IMR-90 (cell line): ENCODE data around the gene MFAP3L. TPM values are rescaled to one million over a fixed set of nuclear protein-coding genes. Genes with fewer than 3 reads are reported as not detected.

Experiments
- ATAC-seq: fragments of 200-7000 bp; cut with Tn5 transposase; 2 replicates; pipeline ENCODE4 v1.9.1; 2020; ENCODE audit warnings: low read depth, mild to moderate bottlenecking, moderate library complexity
- BruUV-seq: library from RNA; stranded (reverse); fragments of 400-500 nt; replicated peaks from 2 replicates; lab custom pipeline; 2021; lab: Mats Ljungman, UMichigan
- CTCF ChIA-PET: fragments of 300-600 bp; formaldehyde crosslinking; extraction: SDS; loops from one replicate; lab custom pipeline; 2021; ENCODE audit warnings: antibody characterized with exemption; lab: Yijun Ruan, JAX
- POLR2A ChIA-PET: fragments of 300-600 bp; sonication (Branson Sonifier 250); formaldehyde crosslinking; loops from one replicate; lab custom pipeline; 2022; ENCODE audit warnings: antibody characterized with exemption; ENCODE audit not compliant: unreplicated experiment; lab: Charles Lee
- DNase-seq: peaks from one replicate; pipeline ENCODE4 v3.0.0; 2013
- H2AFZ ChIP-seq: replicated peaks from 2 replicates; pipeline ENCODE3; 2013; ENCODE audit warnings: low read length, mild to moderate bottlenecking; ENCODE audit not compliant: poor library complexity
- H2AK5ac ChIP-seq: 2 replicates; pipeline ENCODE4 v1.6.1; 2013; ENCODE audit warnings: low read depth, low read length, inconsistent platforms
- H2AK9ac ChIP-seq: replicated peaks from 2 replicates; pipeline ENCODE3; 2013; ENCODE audit warnings: mild to moderate bottlenecking, low read depth, low read length, moderate library complexity; ENCODE audit not compliant: poor library complexity
- H2BK120ac ChIP-seq: 2 replicates; pipeline ENCODE4 v1.6.1; 2013; ENCODE audit warnings: low read depth, low read length, inconsistent platforms
- H2BK15ac ChIP-seq: 3 replicates; pipeline ENCODE4 v1.6.1; 2013; ENCODE audit warnings: low read depth, low read length, inconsistent platforms
- H2BK20ac ChIP-seq: 2 replicates; pipeline ENCODE4 v1.6.1; 2013; ENCODE audit warnings: low read depth, mild to moderate bottlenecking, inconsistent platforms, low read length, moderate library complexity
- H2BK5ac ChIP-seq: 2 replicates; pipeline ENCODE4 v1.6.1; 2013; ENCODE audit warnings: mild to moderate bottlenecking, low read depth, low read length, inconsistent platforms; ENCODE audit not compliant: poor library complexity, severe bottlenecking
- H3K14ac ChIP-seq: replicated peaks from 2 replicates; pipeline ENCODE4 v1.6.1; 2013; ENCODE audit warnings: low read depth, low read length, inconsistent platforms
- H3K18ac ChIP-seq: 2 replicates; pipeline ENCODE4 v1.6.1; 2013; ENCODE audit warnings: low read depth, low read length, control low read depth
- H3K23ac ChIP-seq: 2 replicates; pipeline ENCODE4 v1.6.1; 2013; ENCODE audit warnings: low read depth, low read length, inconsistent platforms
- H3K27ac ChIP-seq: 2 replicates; pipeline ENCODE4 v1.5.1; 2013; ENCODE audit warnings: mild to moderate bottlenecking, control low read depth, low read length; ENCODE audit not compliant: insufficient read depth
- H3K27me3 ChIP-seq: 2 replicates; pipeline ENCODE4 v1.6.1; 2013; ENCODE audit warnings: low read length; ENCODE audit not compliant: control insufficient read depth, insufficient read depth
- H3K36me3 ChIP-seq: 2 replicates; pipeline ENCODE4 v1.6.1; 2013; ENCODE audit warnings: low read length, mixed read lengths; ENCODE audit not compliant: control insufficient read depth, insufficient read depth
- H3K4ac ChIP-seq: 2 replicates; pipeline ENCODE4 v1.6.1; 2013; ENCODE audit warnings: low read depth, low read length, inconsistent platforms
- H3K4me1 ChIP-seq: 2 replicates; pipeline ENCODE4 v1.6.1; 2013; ENCODE audit warnings: low read length, mixed read lengths; ENCODE audit not compliant: control insufficient read depth, insufficient read depth
- H3K4me2 ChIP-seq: 2 replicates; pipeline ENCODE4 v1.6.1; 2013; ENCODE audit warnings: low read depth, mild to moderate bottlenecking, control low read depth, low read length, moderate library complexity
- H3K4me3 ChIP-seq: 2 replicates; pipeline ENCODE4 v1.5.1; 2013; ENCODE audit warnings: low read depth, mild to moderate bottlenecking, control low read depth, low read length, moderate library complexity; ENCODE audit not compliant: insufficient read depth
- H3K56ac ChIP-seq: 2 replicates; pipeline ENCODE4 v1.6.1; 2013; ENCODE audit warnings: low read length, inconsistent platforms; ENCODE audit not compliant: insufficient read depth; ENCODE audit errors: extremely low read depth
- H3K79me1 ChIP-seq, 2 experiments: 2 replicates each; pipeline ENCODE4 v1.6.1; 2013; ENCODE audit warnings: low read length in 2 of 2, inconsistent platforms in 1 of 2, low read depth in 1 of 2
- H3K9ac ChIP-seq: 2 replicates; pipeline ENCODE4 v1.6.1; 2013; ENCODE audit warnings: low read depth, low read length, control low read depth
- H3K9me1 ChIP-seq: 2 replicates; pipeline ENCODE4 v1.6.1; 2013; ENCODE audit warnings: low read length, inconsistent platforms; ENCODE audit not compliant: insufficient read depth
- H3K9me3 ChIP-seq: 2 replicates; pipeline ENCODE4 v1.6.1; 2013; ENCODE audit warnings: low read length; ENCODE audit not compliant: control insufficient read depth, insufficient read depth
- H4K20me1 ChIP-seq: 2 replicates; pipeline ENCODE4 v1.6.1; 2013; ENCODE audit warnings: low read length, inconsistent platforms; ENCODE audit not compliant: insufficient read depth
- H4K5ac ChIP-seq: 2 replicates; pipeline ENCODE4 v1.6.1; 2013; ENCODE audit warnings: mild to moderate bottlenecking, low read depth, low read length, control low read depth
- H4K8ac ChIP-seq, 2 experiments: 2 replicates each; pipeline ENCODE4 v1.6.1; 2013; ENCODE audit warnings: low read depth in 2 of 2, low read length in 2 of 2, control low read depth in 1 of 2, inconsistent platforms in 1 of 2
- H4K91ac ChIP-seq: 2 replicates; pipeline ENCODE4 v1.6.1; 2013; ENCODE audit warnings: low read depth, low read length, inconsistent platforms; ENCODE audit not compliant: insufficient read depth
- BHLHE40 ChIP-seq: fragments of 150-350 bp; IDR thresholded peaks from 2 replicates; pipeline ENCODE4 v1.6.1; 2016; ENCODE audit warnings: mild to moderate bottlenecking, low read depth, low read length
- CEBPB ChIP-seq: IDR thresholded peaks from 2 replicates; pipeline ENCODE4 v1.6.1; 2012; ENCODE audit warnings: low read depth, low read length, improper control_type of control experiment
- CHD1 ChIP-seq: IDR thresholded peaks from 2 replicates; pipeline ENCODE4 v1.6.1; 2012; ENCODE audit warnings: low read depth, low read length, improper control_type of control experiment
- MAZ ChIP-seq: IDR thresholded peaks from 2 replicates; pipeline ENCODE4 v1.6.1; 2012; ENCODE audit warnings: low read depth, mild to moderate bottlenecking, low read length, improper control_type of control experiment, moderate library complexity, borderline replicate concordance
- NFE2L2 ChIP-seq: fragments of 150-350 bp; IDR thresholded peaks from 2 replicates; pipeline ENCODE4 v1.6.1; 2016; ENCODE audit warnings: low read depth, mild to moderate bottlenecking, low read length
- RAD21 ChIP-seq: IDR thresholded peaks from 2 replicates; pipeline ENCODE4 v1.6.1; 2012; ENCODE audit warnings: low read length, improper control_type of control experiment
- SMC3 ChIP-seq: fragments of 150-350 bp; IDR thresholded peaks from 2 replicates; pipeline ENCODE4 v1.6.1; 2016; ENCODE audit warnings: low read depth, mild to moderate bottlenecking, antibody characterized with exemption, low read length, moderate library complexity
- WGBS, 2 experiments: methylation state at CpG; one replicate each; pipeline versions ENCODE4 v1.1.5 to v1.1.7; 2013; ENCODE audit warnings: missing lambda C conversion rate in 2 of 2; ENCODE audit not compliant: insufficient read length in 1 of 2; ENCODE audit errors: extremely low coverage in 2 of 2; 5-methylcytosine and 5-hydroxymethylcytosine counted together
- dilution Hi-C: fragments of 300-500 bp; cut with HindIII; formaldehyde crosslinking; loops from one replicate; pipeline ENCODE4 v1.14.3; 2018; ENCODE audit warnings: low sequenced_read_pairs; ENCODE audit not compliant: unreplicated experiment
- in situ Hi-C: fragments of 300-500 bp; cut with MboI; formaldehyde crosslinking; loops from 3 replicates; pipeline ENCODE4 v1.14.3; 2019; ENCODE audit warnings: low sequenced_read_pairs, inconsistent platforms, mixed read lengths
- intact Hi-C: fragments of 100-400 bp; cut with micrococcal nuclease; formaldehyde crosslinking; loops from 2 replicates; pipeline ENCODE4 v1.10.0; 2022
- polyA plus RNA-seq, 3 experiments: library from polyadenylated mRNA; depleted of rRNA; stranded (reverse); fragments of >200 nt; gene quantifications; 2 replicates each; pipeline ENCODE4 v1.2.3, GENCODE V29; 2012; ENCODE audit warnings: low replicate concordance in 1 of 3
- total RNA-seq: library from RNA; depleted of rRNA; stranded (reverse); fragments of >200 nt; gene quantifications from 2 replicates; pipeline ENCODE4 v1.2.3, GENCODE V29; 2012

MFAP3L gene
- total and polyA plus RNA-seq, 2 of the 4 experiments (the other 2 are of a cell fraction), result 0.22 to 0.36 TPM

DNA sequence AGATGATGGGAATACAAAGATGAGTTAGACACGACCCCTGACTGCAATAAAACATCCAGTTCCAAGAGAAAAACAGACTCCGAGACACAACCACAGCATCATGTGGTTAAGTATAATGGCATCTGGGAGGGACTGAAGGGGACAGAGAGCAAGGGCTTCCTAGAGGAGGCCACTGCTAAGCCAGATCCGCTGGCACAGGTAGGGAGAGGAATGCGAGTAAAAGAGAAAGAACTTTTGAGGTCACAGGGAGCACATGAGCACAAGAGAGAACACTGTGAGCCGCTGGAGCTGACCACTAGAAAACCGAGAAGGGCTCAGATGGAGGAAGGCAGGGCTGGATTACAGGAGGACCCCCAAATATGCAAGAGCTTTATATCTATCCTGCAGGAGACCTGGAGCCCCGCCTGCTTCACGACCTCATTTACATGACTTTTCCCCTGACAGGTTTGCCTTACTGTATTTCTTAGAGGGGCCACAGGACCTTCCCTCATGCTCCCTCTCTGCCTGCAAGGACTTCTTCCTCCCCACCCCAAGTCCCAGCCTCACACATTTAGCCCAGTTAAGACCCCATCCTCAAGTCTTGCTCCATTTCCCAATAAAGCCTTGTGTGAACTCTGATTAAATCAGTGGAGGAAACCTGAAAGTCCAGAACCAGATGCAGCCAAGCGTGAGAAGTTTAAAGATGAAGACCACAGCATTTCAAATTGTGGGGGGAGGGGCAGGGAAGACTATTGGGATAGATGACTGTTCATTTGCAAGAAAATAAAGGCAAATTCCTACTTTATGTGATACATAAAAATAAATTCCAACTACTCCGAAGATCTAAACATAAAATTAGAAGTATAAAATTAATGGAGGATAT lies 29.6 kb downstream of the MFAP3L start:
- DNase-seq (no peak), ATAC-seq (no peak)
- Histone ChIP-seq H3K4me2 (no peak overlapping the region), H3K56ac (no peak overlapping the region), H3K9me3 (no peaks in the 10 kb centered on the region), H3K27me3 (no peaks in the 10 kb centered on the region; the same call in 1 of the 2 replicates), H3K4me3 (no peak overlapping the region), H4K8ac (no peak overlapping the region), H3K36me3 (no peaks in the 10 kb centered on the region), H3K4me1 (no peaks in the 10 kb centered on the region), H3K79me1 (no peaks in the 10 kb centered on the region), H4K20me1 (no peaks in the 10 kb centered on the region), H3K4ac (no peak overlapping the region), H3K18ac (no peak overlapping the region), H4K5ac (no peak overlapping the region), H2AFZ (no peak overlapping the region), H2BK5ac (no peak overlapping the region), H2AK9ac (no peak overlapping the region), H3K23ac (no peak overlapping the region), H3K9me1 (no peaks in the 10 kb centered on the region), H3K27ac (no peak overlapping the region), H2BK120ac (no peak overlapping the region), H2AK5ac (no peak overlapping the region), H3K14ac (no peak overlapping the region), H2BK20ac (no peak overlapping the region), H4K91ac (no peak overlapping the region), H3K9ac (no peak overlapping the region), H2BK15ac (no peak overlapping the region)
- WGBS, 2 experiments, result 86% methylated on average over 1 of the region's 10 CpGs; no CpG with 5 or more reads in 1 of the 2 experiments
- BruUV-seq, result no TSS peak
- POLR2A ChIA-PET, result no interaction called here
- CTCF ChIA-PET, result no interaction called here
- intact Hi-C loops, result no loop called here
- in situ Hi-C loops, result no loop called here
- dilution Hi-C loops, result no loop called here
- TF ChIP-seq MAZ, result no peak
- TF ChIP-seq BHLHE40, result no peak
- TF ChIP-seq SMC3, result no peak
- TF ChIP-seq CEBPB, result no peak
- TF ChIP-seq CHD1, result no peak
- TF ChIP-seq NFE2L2, result no peak
- no peak for TF ChIP-seq RAD21
